Measurements from ENCODE around the gene C6orf132. TPM values are rescaled to one million over a fixed set of nuclear protein-coding genes. Genes with fewer than 3 reads are reported as not detected.

Gene C6orf132
- total and polyA plus RNA-seq, 2 of the 8 experiments (the other 6 are each of a cell fraction or from before 2014, with no cell fraction given) = 31.5 to 64.0 TPM

GRCh38 chr6:42173101-42173500 is 30.7 kb upstream of the C6orf132 start, which contains the start of gene GUCA1A:
Gene GUCA1A, plus strand, starts transcription at chr6:42173364. Its CDS starts 250 bp downstream, at chr6:42173614.
- H3K36me3 ChIP-seq (ENCODE audit: control insufficient read depth in 2 of 4, insufficient read depth in 4 of 4, low read length in 3 of 4) = no peaks in the 10 kb centered on the region
- no peak within 1 kb of the TSS for H3K14ac ChIP-seq (ENCODE audit: insufficient read length)
- no peak within 1 kb of the TSS for H2AFZ ChIP-seq (ENCODE audit: low read length)
- H3K27ac ChIP-seq (ENCODE audit: low read depth, low read length) = no peak within 1 kb of the TSS
- no peak within 1 kb of the TSS for H3K4me3 ChIP-seq (ENCODE audit: extremely low read depth in 1 of 4, insufficient read depth in 2 of 4, low read depth in 3 of 4, low read length in 4 of 4)
- no peaks in the 10 kb centered on the region for H3K9me3 ChIP-seq (ENCODE audit: insufficient read depth in 2 of 2, low read depth in 1 of 2, low read length in 1 of 2)
- no peak within 1 kb of the TSS for H3K56ac ChIP-seq (replicated peaks; ENCODE audit: insufficient read length, low read depth, low read length)
- H3K9ac ChIP-seq (replicated peaks in 1 of 4; ENCODE audit: extremely low read depth in 1 of 4, low read depth in 3 of 4, low read length in 3 of 4) = no peak within 1 kb of the TSS
- H2BK12ac ChIP-seq (ENCODE audit: low read depth, low read length) = peak within 1 kb of the TSS; percentile 84; the same call in 1 of the 2 replicates
- H3K23me2 ChIP-seq (ENCODE audit: low read depth, low read length) = peaks cover 4% of the 10 kb centered on the region
- ChIA-PET CTCF (ENCODE audit: partially characterized antibody) (interaction anchor here (1.3 to 2.1 kb wide), 4 partner anchors 9 to 97 kb away, joined by 5 to 11 read pairs (median 6); no protein-coding TSS in a partner anchor), POLR2A (ENCODE audit: partially characterized antibody) (no interaction called here)
- TF ChIP-seq MAFK (IDR thresholded peaks at IDR 0.05; ENCODE audit: low read depth, low read length) (no peak), CEBPB (IDR thresholded peaks at IDR 0.05; ENCODE audit: low read depth, low read length) (no peak), FOSL1 (IDR thresholded peaks at IDR 0.05; ENCODE audit: insufficient read depth, low read depth, low read length) (no peak), BACH1 (IDR thresholded peaks at IDR 0.05; ENCODE audit: low read length) (no peak), TAF7 (optimal IDR thresholded peaks at IDR 0.05; ENCODE audit: borderline replicate concordance, low read depth, low read length) (no peak), PHF8 (conservative IDR thresholded peaks at IDR 0.05; ENCODE audit: low read depth, low read length) (no peak), NANOG (IDR thresholded peaks at IDR 0.05; ENCODE audit: insufficient read depth, low read depth, low read length, poor library complexity, severe bottlenecking) (no peak), SAP30 (IDR thresholded peaks at IDR 0.05; ENCODE audit: insufficient read depth, insufficient replicate concordance, low read length) (no peak), JUN (IDR thresholded peaks at IDR 0.05; ENCODE audit: low read depth, low read length) (no peak), RFX5 (IDR thresholded peaks at IDR 0.05; ENCODE audit: borderline replicate concordance, low read depth, low read length) (no peak)
- H2AK5ac ChIP-seq (ENCODE audit: low read depth, low read length) = no peak within 1 kb of the TSS
- H3K4me1 ChIP-seq (replicated peaks in 1 of 4; ENCODE audit: control insufficient read depth in 3 of 4, insufficient read depth in 4 of 4, low read length in 3 of 4) = peaks cover 3 to 8% (median 4%) of the 10 kb centered on the region in 4 experiments; a peak in 6 of 7 replicates
- H3K79me1 ChIP-seq (ENCODE audit: low read depth, low read length) = no peaks in the 10 kb centered on the region
- FAIRE-seq (no peak), DNase-seq (ENCODE audit: low read depth in 1 of 2, low spot score in 2 of 2) (no peak)
- H3K4me2 ChIP-seq (ENCODE audit: insufficient read depth in 1 of 2, low read depth in 2 of 2, low read length in 2 of 2) = no peak within 1 kb of the TSS
- no peak within 1 kb of the TSS for H2BK120ac ChIP-seq (replicated peaks; ENCODE audit: low read depth, low read length)
- H4K20me1 ChIP-seq (replicated peaks in 1 of 2; ENCODE audit: control insufficient read depth in 1 of 2, insufficient read depth in 2 of 2, low read length in 2 of 2) = no peaks in the 10 kb centered on the region
- H3K4ac ChIP-seq (replicated peaks; ENCODE audit: insufficient read length, low read depth, low read length) = no peak within 1 kb of the TSS
- no peak within 1 kb of the TSS for H4K8ac ChIP-seq (ENCODE audit: extremely low read depth, insufficient read depth, low read length)
- no peak within 1 kb of the TSS for H2BK20ac ChIP-seq (ENCODE audit: low read length)
- no peak within 1 kb of the TSS for H4K5ac ChIP-seq (ENCODE audit: insufficient read length, low read depth, low read length)
- no peaks in the 10 kb centered on the region for H3K79me2 ChIP-seq (ENCODE audit: control insufficient read depth in 1 of 2, insufficient read depth in 2 of 2, low read length in 2 of 2)
- no peak within 1 kb of the TSS for H3K23ac ChIP-seq (ENCODE audit: insufficient read length)
- no peak within 1 kb of the TSS for H2BK5ac ChIP-seq (ENCODE audit: low read depth, low read length)
- 91% methylated on average over 2 of the region's 2 CpGs; no CpG with 5 or more reads in 1 of the 2 experiments for WGBS, 2 experiments (ENCODE audit: extremely low coverage in 1 of 2, insufficient coverage in 1 of 2, insufficient read length in 1 of 2, insufficient replicate concordance in 2 of 2, low coverage in 1 of 2, low lambda C conversion rate in 2 of 2, missing lambda C conversion rate in 1 of 2)
- 0 out of 2 replicates have a peak within 1 kb of the TSS, but pooled peaks have one; percentile 81 for H2BK15ac ChIP-seq (ENCODE audit: low read length)
- H3K18ac ChIP-seq (ENCODE audit: extremely low read depth, low read length) = no peak within 1 kb of the TSS
- no peaks in the 10 kb centered on the region; a peak in 2 of 7 replicates for H3K27me3 ChIP-seq (replicated peaks in 1 of 4; ENCODE audit: control insufficient read depth in 3 of 4, extremely low read depth in 1 of 4, insufficient read depth in 3 of 4, low read length in 3 of 4)
- H4K91ac ChIP-seq (replicated peaks; ENCODE audit: insufficient read length, low read length) = peak within 1 kb of the TSS; percentile 80

Data from H1 (cell line).